Measurements from ENCODE around the gene NEMP2.
A peak's percentile ranks its signal among the peaks of the same experiment; 100 is the strongest.

Gene NEMP2, protein sequence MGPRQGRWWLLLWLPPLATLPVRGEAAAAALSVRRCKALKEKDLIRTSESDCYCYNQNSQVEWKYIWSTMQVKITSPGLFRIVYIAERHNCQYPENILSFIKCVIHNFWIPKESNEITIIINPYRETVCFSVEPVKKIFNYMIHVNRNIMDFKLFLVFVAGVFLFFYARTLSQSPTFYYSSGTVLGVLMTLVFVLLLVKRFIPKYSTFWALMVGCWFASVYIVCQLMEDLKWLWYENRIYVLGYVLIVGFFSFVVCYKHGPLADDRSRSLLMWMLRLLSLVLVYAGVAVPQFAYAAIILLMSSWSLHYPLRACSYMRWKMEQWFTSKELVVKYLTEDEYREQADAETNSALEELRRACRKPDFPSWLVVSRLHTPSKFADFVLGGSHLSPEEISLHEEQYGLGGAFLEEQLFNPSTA

DNA sequence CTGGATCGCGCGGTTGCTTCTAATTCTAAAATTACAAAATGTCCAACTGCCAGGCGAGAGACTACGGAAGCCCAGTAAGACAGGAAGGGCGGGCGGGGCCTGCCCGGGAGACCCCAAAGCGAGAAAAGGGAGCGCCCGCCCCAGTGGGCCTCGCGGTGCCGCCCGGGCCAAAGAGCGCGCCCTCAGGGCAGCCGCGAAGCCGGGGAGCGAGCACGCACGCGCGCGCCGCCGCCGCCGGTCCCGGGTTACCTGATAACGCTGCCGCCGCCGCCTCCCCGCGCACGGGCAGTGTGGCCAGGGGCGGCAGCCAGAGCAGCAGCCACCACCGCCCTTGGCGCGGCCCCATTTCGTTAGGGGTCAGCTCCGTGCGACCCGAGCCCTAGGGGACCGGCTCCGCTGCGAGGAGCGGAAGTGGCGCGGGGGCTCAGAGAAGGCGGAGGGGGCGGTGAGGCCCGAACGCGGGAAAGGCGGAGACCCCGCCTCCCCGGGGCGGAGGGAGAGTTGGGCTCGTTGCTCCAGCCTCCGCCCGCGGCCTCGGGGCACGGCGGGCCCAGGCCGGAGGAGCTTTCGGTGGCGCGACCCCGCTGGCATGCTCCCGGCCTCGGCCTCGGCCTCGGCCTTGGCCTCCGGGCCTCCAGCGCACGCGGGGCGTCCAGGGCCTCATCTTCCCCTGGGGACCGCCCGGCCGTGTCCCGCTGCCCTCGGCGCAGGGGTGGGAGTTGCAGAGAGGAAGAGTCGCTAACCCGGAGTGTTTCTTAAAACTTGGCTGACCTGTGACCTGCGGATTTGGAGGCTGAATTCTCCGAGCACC lies at the start of gene NEMP2:
TSS of gene NEMP2 (minus strand) at position 413 of the 811 bp plus-strand sequence. CDS start at position 346, 67 bp downstream.
- peak; percentile 76 for DNase-seq

DNA sequence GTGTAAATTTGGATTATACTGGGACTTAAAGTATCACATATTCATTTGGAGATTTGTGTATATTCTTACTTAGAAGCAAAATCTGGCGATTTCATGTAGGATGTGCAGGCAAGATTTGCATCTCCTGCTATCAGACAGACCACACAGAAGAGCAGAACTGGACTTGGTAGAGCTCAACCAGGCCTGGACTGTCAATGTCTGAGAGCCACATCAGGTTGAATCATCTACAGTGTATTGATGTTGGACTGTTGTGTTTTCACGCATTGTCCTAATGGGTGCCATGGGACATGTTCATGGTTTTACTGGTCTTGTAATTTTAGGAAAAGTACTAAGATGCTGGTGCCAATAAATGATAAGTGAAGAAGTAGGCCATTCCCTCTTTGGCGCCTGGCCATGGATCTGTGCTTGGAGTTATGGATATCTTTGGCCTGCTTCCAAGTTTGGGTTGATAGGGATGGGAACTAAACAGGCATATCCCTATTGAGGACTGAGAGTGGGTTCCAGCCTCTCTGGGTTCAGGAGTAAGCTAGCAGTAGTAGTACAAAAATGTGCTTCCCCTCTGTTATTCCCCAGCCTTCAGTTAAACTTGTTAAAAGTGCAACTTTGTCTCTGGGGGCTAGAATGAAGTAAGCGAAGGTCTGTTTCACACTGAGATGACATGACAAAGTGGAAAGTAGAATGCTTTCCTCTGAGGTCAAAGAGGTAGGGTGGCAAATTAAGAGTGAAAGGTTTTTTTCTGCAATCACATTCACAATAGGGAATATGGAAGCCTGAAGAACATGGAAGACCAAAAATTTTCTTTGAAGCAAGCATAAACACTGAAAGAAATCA lies 49.2 kb upstream of the NEMP2 start:
- DNase-seq: no peak

DNA sequence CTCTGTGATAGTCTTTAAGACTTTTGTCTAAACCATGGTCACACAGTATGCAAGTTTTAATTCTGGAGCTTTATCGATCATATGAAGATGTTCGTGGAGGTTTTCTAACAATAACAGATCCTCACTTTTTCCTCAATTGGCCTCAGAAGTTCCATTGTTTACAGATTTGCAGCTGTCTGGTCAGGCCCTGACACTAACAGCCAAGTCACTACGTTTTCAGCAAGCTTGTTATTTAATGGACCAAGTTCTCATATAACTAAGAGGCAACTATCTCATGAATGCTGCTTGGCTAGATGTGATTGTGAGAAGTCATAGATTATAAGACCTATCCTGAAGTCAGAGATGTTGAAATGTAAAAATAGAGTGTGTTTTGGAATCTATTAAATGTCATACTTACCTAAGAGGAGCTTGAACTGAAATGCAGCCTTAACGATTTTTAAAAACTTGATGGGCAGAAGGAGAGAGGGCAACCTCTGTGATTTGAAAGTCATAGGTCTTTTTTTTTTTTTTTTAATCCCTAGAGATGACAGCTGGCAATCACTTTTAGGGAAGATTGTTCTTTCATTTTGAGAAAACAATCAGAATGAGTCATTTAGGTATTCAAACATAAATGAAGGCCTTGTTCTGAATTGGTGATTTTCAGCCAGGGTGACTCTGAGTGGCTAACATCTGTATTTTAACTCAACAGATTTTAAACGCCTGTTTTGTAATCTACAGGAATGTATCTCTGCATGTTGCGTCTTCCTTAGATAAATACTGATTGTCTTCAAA lies 48.4 kb upstream of the NEMP2 start:
- no peak for DNase-seq

DNA sequence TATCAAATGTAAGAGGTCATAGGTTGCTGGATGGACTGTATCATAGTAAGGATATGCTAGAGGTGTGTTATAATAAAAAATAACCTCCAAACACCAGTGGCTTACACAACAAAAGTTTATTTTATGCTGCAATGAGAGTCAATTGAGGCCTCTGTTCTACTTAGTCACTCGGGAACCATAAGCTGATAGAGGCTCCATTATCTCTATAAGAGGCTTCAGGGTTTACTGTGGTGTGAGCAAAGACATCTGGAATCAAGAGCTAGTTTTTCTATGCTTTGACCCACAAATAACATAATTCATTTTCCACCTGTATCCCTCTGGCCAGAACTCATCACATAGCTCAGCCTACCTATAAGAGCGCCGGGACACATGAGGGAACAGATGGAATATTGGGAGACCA lies 47.5 kb upstream of the NEMP2 start:
- DNase-seq: no peak

DNA sequence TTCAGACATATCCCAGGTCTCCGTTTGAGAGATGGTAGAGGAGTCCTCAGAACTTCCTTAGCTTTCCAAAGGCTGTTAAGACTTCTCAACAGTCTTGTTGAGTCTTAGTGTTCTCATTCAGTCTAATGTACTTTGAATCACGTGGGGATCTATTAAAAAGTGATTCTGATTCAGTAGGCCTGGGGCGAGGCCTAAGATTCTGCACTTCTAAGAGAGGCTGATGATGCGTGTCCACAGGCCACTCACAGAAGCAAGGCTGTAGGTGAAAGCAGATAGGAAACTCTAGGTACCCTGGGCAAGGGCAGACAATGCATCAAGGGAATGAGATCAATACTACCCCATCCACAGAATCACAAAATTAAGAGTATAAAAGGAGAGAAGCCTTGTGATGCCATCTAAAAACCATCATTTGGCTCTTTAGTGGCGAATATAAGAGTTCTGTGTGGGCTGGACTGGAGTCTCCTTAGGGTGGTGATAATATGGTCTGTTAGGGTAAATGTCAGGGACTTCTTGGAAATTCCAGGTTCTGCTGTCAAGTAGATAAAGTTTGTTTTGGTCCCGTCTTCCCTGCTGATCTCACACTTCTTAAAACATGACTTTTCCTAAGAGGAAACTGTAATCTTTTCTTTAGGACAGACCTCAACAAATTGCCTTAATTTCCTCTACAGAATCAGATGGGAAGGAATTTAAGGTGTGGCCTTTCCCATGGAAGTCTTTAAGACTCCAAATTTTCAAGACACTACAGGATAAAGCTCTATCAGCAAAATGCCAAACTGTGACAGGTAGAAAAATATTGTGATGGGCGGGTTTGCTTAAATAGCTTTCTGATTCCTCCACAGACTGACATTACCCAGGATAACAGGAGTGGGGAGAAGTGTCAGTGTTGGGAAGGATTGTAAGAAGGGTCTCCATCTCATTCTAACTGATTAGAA lies 45.7 kb upstream of the NEMP2 start:
- no peak for DNase-seq

DNA sequence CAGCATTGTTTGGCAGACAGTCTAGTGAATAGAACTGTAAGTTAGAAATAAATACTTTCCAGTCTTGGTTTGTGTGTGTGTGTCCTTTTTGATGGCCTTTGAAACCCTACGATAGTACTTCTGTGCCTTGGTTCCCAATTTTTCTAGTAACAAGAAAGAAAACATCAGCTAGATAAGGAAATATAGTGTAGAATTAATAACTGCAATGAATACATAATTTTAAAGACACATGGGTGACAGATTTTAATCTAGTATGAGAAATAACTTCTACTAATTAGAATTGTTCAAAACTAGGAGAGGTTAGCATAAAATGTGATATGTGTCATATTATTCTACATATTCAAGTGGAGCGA lies 44.5 kb upstream of the NEMP2 start:
- DNase-seq: no peak

DNA sequence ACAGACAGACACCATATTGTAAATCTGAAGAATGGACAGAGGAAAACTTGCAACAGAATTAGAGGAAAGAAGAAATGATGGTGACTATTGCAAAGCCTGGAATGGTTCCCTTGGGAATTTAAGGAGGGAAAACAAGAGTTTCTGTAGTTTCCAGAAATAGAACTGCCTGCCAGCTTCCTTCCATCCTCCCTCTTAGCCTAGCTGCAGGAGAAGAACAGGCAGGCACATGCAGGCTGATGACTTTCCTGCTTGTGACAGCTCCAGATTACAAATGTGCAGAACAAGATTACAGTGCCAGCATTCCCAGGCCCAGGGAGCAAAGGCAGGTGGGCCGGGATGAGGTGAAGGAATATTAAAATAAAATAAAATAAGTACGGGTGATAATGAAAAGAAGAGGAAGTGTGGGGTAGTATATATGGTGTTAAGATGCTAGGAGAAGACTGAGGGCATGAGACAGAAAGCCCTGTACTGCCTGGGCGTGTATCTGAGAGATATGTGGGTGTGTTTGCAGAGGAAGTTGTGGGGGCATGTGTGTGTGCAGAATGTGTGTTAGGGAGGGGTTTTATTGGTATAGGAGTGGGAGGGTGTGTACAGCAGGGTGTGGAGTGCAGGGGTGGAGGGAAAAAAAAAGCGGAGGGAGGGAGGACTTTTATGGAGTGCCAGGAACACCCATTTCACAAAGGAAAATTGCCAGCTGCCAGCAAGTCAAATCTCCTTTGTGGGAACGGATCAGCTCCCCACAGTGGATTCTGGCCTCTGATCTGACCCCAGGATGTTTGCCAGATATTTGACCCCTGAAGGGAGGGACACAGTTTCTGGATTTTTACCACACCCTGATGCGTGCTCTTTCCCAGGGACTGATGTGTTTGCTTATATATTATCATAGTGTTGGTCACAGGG lies 43.9 kb upstream of the NEMP2 start:
- no peak for DNase-seq

DNA sequence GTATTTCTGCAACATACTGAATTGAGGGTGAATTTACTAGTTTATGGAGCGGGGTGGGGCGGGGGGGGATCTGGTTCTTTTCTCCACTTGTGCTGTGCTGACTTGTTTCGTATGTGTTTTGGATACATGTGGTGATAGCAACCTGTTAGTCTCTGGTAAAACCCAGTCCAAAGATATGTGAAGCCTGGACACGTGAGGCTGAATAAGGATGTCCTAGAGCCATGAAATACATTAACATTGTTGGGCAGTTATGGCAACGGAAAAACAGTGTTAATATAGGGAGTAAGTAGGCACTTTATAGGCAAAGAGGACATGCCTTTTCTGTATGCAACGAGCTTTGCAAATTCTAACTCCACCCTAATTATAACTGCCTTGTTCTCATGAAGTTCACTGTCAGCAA lies 42.1 kb upstream of the NEMP2 start:
- no peak for DNase-seq

DNA sequence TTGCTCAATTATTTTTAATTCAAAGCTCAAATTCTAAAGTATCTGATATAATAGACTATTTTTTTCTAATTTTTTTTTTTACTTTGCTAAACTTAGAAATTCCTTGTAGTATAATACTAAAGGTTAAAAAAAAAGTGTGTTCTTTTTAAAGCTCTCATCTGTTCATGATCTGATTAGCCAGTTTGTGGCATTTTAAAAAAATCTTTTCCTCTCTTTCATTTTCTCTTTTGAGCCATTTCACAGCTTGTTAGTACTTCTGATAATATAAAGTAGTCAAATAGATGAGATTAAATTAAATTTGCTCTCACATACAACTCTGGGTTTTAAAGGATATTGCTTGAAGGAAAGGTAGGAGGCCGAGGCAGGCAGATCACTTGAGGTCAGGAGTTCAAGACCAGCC lies 40.7 kb upstream of the NEMP2 start:
- DNase-seq: no peak

DNA sequence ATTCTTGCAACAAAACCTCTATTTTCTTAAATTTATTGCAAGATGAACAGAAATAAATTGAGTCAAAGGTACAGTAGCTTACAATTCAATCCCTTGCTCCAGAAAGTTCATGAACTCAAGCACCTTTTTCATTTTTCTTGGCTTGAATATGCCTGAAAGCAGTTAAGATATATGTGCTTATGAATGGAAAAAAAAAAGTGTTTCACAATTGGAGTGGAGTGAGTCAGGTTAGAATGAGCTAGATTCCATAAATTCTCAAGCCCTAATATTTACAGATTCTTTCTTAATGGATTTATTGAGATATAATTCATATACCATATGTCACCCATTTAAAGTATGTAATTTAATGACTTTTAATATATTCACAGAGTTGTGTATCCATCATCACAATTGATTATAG lies 39.6 kb upstream of the NEMP2 start:
- DNase-seq: no peak

DNA sequence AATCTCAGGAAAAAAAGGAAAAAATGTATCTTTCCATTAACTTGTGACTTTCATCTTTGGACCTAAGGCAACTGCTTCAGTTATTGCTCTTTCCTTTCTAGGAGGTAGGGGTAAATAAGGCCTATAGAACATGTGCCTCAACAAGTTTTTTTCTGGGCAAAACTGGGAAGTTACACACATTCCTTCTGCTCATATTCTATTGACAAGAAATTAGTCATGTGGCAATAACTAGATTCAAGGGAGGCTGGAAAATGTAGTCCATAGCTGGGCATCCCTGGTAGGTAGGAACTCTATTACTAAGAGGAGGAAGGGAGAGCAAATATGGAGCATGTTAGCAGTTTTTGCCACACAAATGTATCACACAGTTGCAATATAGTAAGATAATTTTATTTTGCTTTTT lies 37.7 kb upstream of the NEMP2 start:
- DNase-seq: no peak

DNA sequence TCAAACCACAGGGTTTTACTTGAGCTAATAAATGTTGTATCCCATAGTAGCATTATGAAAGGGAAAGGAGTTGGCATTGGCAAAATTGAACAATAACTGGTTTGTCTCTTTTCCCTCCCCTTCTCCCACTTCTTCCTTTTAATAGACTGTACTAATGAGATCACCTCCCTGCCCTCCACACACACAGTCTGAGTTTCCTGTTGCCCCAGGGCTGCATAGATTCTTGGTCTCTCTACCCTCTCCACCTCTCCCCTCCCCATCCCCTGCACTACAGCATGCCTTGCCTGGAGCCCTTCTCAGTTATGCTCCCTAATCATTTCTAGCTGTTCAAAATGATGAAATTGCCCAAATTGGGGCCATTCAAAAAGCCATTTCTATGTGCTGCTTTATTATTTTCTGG lies 37.2 kb upstream of the NEMP2 start:
- no peak for DNase-seq

DNA sequence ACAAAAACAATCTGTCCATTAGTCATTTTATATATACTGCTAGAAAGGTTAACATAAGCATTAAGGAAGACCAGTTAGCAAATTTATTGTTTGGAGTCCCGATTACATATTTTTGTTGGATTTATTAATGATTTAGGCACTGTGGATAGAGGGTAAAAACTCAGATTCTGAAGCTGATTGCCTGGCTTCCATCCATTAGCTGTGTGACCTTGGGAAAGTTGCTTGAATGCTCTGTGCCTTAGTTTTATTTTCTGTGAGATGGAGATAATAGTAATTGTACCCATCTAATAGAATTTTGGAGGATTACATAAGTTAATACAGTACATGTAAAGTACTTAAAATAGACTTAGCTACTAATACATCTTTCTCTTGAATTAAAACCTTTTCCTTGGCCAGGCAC lies 36.3 kb upstream of the NEMP2 start:
- DNase-seq: no peak

DNA sequence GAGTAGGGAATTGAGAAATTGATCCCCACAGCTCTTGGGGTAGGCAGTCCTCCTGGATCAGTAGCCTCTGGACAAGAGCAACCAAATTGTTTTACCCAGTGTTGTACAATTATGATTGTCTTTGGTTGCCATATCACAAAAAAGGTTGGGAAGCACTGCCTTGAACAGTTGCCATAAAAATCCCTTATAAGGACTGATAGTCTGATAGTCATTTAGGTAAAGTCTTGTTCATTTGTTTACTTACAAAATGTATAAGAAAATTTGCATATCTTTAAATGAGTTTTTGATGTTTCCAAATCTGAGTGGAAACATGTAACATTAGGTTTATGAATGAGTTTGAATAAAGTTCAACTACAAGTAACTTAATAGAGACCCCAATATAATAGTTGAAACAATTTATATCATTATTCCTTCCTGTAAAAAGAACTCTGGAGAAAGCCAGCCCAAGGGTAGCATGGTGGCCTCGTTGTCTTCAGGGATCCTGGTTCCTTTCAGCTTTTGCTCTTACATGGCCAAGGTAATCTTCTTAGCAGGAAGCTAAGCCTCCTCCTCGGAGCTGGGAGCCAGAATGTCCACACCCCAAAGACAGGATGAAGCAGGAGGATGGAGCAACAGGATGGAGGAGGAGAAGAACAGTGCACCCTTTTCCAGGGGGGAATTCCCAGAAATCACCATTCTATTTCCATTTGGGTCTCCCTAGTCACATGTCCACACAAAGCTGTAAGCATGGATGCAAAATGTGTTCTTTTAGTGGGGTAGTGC lies 35.7 kb upstream of the NEMP2 start:
- DNase-seq: no peak

DNA sequence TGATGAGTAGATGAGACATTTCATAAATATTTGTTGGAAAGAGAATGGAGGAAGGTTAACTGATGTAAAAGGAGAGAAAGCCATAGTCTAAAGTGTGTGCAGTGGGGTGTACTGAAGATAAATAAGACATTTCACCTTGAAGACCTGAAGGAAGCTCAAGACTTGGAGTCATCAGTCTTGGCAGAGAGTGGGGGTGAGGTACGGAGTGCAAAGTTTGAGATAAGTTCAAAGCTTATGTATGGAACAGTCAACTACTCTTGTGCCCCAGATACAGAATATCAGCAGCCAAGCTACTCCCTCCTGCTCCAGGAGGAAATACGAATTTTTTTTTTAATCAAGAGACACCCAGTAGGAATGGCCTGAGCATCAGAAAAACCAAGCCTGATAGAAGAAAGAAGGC lies 30.3 kb upstream of the NEMP2 start:
- DNase-seq: no peak

DNA sequence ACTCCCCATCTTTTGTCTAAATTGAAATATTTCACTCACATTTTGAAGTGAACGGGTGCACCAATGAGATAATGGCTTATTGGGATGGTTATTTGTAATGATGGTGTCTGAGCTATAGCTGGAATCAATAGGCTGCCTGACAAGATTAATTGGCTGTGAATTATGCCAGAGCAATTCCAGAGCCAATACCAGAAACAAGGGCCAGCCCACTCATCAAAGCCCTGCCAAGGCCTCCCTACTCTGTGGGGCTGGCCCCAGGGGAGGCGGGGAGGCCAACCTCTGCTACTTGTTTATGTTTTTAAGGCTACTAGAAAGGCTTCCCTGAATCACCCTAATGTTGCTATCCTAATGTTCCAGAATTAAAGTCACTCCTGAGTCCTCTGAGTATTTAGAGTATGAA lies 29.1 kb upstream of the NEMP2 start:
- DNase-seq: no peak

DNA sequence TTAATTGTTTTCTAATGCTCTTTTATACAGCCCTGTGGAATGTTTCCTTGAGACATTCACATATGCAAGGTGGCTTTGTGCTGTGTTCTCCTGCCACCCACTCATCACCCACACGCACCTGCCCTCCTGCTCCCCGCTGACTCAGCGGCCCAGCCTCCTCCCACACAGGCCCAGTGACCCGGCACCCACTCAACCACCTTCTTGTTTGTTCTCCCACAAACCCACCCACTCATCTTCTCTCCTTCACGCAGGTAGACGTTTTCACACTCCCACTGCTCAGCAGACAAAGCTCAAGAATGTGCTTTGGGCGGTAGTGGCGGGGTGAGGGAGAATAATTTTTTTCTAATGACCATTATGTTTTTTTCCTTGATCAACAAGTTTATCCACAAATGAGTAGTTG lies 28.6 kb upstream of the NEMP2 start:
- DNase-seq: peak; percentile 8

DNA sequence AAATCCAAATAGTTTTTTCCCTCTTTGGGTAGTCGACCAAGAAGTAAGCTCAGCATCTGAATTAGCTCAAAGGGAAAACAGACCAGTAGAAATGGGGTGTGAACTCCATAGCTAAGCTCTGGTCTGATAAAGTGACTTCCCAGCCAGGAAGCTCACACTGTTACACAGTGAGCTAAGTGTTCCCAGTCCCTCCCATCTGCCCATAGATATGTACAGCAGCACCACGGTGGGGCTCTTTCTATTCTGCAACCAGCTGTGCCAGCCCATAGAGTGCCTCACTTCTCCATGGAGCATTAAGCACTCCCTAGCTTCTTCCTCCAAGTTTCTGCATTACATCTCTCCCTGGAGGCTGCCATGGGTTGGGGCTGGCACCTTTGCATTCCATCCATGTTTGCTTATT lies 27.6 kb upstream of the NEMP2 start:
- DNase-seq: no peak

DNA sequence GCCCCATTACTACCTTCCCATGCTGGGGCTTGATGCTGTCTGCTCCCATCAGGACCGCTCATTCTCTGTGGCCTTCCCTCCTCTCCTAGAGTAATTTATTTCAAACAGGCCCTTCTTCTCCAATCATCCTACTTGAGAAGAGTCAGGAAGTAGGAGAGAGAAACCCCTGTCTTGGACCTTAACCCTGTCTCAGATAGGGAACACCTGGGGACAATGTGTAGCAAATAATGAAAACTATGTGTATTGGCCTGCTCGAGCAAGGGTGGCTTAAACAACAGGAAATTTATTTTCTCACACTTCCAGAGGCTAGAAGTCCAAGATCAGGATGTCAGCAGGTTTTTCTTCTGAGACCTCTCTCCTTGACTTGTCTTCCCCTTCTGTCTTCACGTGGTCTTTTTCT lies 26.6 kb upstream of the NEMP2 start:
- no peak for DNase-seq

Measured in activated CD4-positive, alpha-beta T cell treated with anti-CD3 and anti-CD28 coated beads, Interleukin-2, amount 50 U/mL, for 1 hour (primary cell).